Osteoblast (primary cell): ENCODE measurements around the gene DLK2. TPM values are rescaled to one million over a fixed set of nuclear protein-coding genes. Genes with fewer than 3 reads are reported as not detected.
A peak's percentile ranks its signal among the peaks of the same experiment; 100 is the strongest.

Experiments used
- DNase-seq: peaks from one replicate; pipeline ENCODE4 v3.0.0; 2011; ENCODE audit warnings: low spot score, mixed read lengths; ENCODE audit not compliant: insufficient read length; ENCODE audit errors: missing footprints
- H2AFZ ChIP-seq: 2 replicates; pipeline ENCODE4 v1.6.0; 2011; ENCODE audit warnings: mild to moderate bottlenecking, low read length
- H3K27ac ChIP-seq: 2 replicates; pipeline ENCODE4 v1.5.1; 2011; ENCODE audit warnings: mild to moderate bottlenecking, low read depth, low read length, moderate library complexity
- H3K27me3 ChIP-seq: 2 replicates; pipeline ENCODE4 v1.6.0; 2012; ENCODE audit warnings: mild to moderate bottlenecking, control low read depth, inconsistent platforms, low read length, moderate library complexity; ENCODE audit not compliant: insufficient read depth
- H3K36me3 ChIP-seq: 2 replicates; pipeline ENCODE4 v1.5.1; 2011; ENCODE audit warnings: mild to moderate bottlenecking, low read length, control low read depth, moderate library complexity; ENCODE audit not compliant: insufficient read depth
- H3K4me1 ChIP-seq: 2 replicates; pipeline ENCODE4 v1.5.1; 2011; ENCODE audit warnings: mild to moderate bottlenecking, low read length, control low read depth, moderate library complexity; ENCODE audit not compliant: insufficient read depth
- H3K4me2 ChIP-seq: 2 replicates; pipeline ENCODE4 v1.6.0; 2011; ENCODE audit warnings: mild to moderate bottlenecking, low read length; ENCODE audit not compliant: insufficient read depth
- H3K4me3 ChIP-seq: fragments of 200-600 bp; sonication (generic); 3 replicates; pipeline ENCODE4 v1.5.1; 2012; ENCODE audit warnings: mild to moderate bottlenecking, low read length, inconsistent platforms; ENCODE audit not compliant: insufficient read depth
- H3K79me2 ChIP-seq: 2 replicates; pipeline ENCODE4 v1.6.0; 2012; ENCODE audit warnings: mild to moderate bottlenecking, low read length, control low read depth, inconsistent platforms; ENCODE audit not compliant: insufficient read depth
- H3K9me3 ChIP-seq: 2 replicates; pipeline ENCODE4 v1.5.1; 2011; ENCODE audit warnings: low read depth, low read length, control low read depth
- H4K20me1 ChIP-seq: 2 replicates; pipeline ENCODE4 v1.6.0; 2012; ENCODE audit warnings: mild to moderate bottlenecking, low read length, control low read depth; ENCODE audit not compliant: insufficient read depth
- CTCF ChIP-seq: IDR thresholded peaks from 2 replicates; pipeline ENCODE4 v1.5.1; 2011; ENCODE audit warnings: mild to moderate bottlenecking, low read depth, low read length, moderate library complexity; ENCODE audit errors: extremely low read depth
- total RNA-seq: library from RNA; depleted of rRNA; stranded (reverse); fragments of >200 nt; gene quantifications from 2 replicates; pipeline ENCODE4 v1.2.3, GENCODE V29; 2012

Gene DLK2
- 0.29 TPM in 1 of 2 replicates, not detected in the other for total RNA-seq

DNA sequence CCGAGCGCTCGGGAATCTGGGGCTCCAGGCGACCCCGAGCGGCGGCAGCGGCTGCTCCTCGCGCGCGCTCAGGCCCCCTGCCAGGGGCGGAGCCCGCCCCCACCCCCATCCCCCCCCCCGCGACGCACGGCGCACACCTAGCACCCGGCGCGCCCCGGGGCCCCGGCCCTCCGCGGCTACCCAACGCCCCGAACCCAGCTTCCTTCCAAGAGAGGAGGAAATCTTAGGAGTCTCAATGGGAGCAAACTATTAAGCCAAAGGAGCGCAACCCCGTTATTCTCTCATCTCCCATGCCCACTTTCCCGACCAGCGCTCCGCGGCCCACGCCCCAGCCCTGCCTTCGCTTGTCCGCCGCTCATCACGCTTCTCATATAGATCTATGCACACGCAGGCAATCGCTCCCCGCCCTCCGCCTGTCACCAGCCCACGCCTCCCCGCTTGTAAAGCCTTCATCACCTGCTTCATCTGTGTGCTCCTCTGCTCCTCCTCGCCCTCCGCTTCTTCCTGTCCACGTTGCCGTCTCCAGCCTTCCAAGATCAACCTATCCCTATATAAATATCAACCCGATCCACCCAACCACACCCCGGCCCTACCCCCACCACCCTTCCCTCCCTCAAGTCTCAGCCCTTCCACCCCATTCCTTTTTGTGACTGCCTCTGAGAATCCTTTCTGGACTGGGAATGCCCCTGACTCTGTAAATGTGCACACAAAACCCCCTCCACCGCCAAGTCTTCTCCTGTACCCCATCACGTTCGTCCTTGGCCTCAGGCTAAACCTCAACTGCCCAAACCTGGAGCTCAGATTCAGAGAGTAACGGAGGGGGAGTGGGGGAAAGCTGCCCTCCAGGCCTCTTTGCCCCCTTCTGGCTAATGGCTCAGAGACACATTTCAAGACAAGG lies at the start of gene DLK2:
TSS of gene DLK2 (minus strand) at position 18 of the 898 bp plus-strand sequence. CDS start 723 bp downstream, outside the sequence.
- Histone ChIP-seq H3K36me3 (peaks cover 16% of the 10 kb centered on the region), H3K79me2 (no peaks in the 10 kb centered on the region), H3K4me2 (peak within 1 kb of the TSS; percentile 88), H3K9me3 (no peaks in the 10 kb centered on the region), H4K20me1 (no peaks in the 10 kb centered on the region), H3K27ac (no peak within 1 kb of the TSS), H3K27me3 (peaks cover 14% of the 10 kb centered on the region), H3K4me3 (peak within 1 kb of the TSS; percentile 69), H2AFZ (peak within 1 kb of the TSS; percentile 51), H3K4me1 (peaks cover 4% of the 10 kb centered on the region)
- no peak for DNase-seq
- TF ChIP-seq CTCF = no peak

DNA sequence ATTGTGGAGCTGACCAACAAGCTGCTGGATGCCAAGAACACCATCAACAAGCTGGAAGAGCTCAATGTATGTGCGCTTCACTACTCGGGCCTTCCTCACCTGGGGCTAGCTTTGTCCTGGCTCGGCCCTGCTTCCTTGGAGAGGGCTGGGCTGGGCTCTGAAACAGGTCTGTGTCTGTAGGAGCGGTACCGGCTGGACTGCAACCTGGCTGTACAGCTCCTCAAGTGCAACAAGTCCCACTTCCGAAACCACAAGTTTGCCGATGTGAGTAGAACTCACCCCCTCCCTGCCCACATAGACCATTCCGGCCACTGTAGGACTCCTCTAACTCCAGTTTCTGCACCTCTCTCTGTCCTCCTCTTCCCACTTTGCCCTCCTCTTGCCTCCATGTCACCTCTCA lies 48.1 kb upstream of the DLK2 start:
- Histone ChIP-seq H4K20me1 (peaks cover 3% of the 10 kb centered on the region), H3K79me2 (no peaks in the 10 kb centered on the region), H3K27ac (no peak overlapping the region), H3K9me3 (no peaks in the 10 kb centered on the region), H3K4me1 (peaks cover under 1% of the 10 kb centered on the region), H2AFZ (no peak overlapping the region), H3K4me2 (no peak overlapping the region), H3K27me3 (no peaks in the 10 kb centered on the region), H3K4me3 (no peak overlapping the region), H3K36me3 (peaks cover 59% of the 10 kb centered on the region)
- no peak for TF ChIP-seq CTCF
- no peak for DNase-seq

DNA sequence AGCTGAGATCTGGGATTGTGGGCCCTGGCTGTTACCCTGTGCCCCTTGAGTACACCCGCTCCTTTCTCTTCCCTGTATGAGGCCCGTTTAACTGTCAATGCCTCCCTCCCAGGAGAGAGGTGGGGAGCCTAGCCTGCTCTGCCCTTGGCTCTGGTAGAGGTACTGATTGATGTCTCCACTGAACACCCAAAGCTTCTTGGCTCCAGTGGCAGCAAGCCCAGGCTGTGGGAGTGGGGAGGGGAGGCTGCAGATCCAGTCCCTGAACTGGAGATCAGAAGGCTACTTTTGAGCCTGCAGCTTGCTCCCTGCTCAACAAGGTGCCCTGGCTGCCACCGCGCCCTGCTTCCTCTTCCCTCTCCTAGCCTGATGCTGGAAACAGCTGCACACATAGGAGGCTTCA lies 47.3 kb upstream of the DLK2 start:
- Histone ChIP-seq H2AFZ (no peak overlapping the region), H3K27ac (no peak overlapping the region), H4K20me1 (peaks cover 4% of the 10 kb centered on the region), H3K9me3 (no peaks in the 10 kb centered on the region), H3K4me3 (no peak overlapping the region), H3K79me2 (peaks cover 5% of the 10 kb centered on the region), H3K4me1 (no peaks in the 10 kb centered on the region), H3K27me3 (no peaks in the 10 kb centered on the region), H3K4me2 (no peak overlapping the region), H3K36me3 (peaks cover 66% of the 10 kb centered on the region)
- no peak for DNase-seq
- TF ChIP-seq CTCF = no peak

DNA sequence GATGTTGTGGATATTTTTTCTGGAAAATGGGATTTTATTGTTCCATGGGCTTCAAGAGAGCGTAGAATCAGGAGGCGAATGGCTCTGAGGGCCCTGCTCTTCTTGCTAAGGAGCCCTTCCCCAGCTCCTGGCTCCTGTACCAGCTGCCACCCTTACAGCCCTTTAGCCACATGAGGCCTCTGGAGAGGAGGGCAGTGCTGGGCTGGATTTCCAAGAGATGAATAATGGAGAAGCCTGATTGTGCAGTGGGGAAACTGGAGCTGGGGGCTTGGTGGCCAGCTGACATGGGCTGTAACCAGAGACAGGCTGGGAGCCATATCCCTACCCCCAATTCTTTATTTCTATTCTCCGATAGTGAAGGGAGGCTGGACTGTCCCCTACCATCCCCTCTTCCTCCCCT lies 45.6 kb upstream of the DLK2 start:
- DNase-seq = no peak
- Histone ChIP-seq H2AFZ (no peak overlapping the region), H4K20me1 (peaks cover 9% of the 10 kb centered on the region), H3K4me1 (peaks cover 16% of the 10 kb centered on the region), H3K9me3 (no peaks in the 10 kb centered on the region), H3K27ac (no peak overlapping the region), H3K4me3 (no peak overlapping the region), H3K79me2 (peaks cover 16% of the 10 kb centered on the region), H3K36me3 (peaks cover 65% of the 10 kb centered on the region), H3K4me2 (no peak overlapping the region), H3K27me3 (no peaks in the 10 kb centered on the region)
- no peak for TF ChIP-seq CTCF
